ENCODE data around the gene JUNB. TPM values are rescaled to one million over a fixed set of nuclear protein-coding genes. Genes with fewer than 3 reads are reported as not detected.

Gene JUNB
- total and polyA plus RNA-seq, 2 of the 13 experiments (the other 11 are each of a cell fraction or from before 2014, with no cell fraction given): 7.7 to 8.2 TPM

DNA sequence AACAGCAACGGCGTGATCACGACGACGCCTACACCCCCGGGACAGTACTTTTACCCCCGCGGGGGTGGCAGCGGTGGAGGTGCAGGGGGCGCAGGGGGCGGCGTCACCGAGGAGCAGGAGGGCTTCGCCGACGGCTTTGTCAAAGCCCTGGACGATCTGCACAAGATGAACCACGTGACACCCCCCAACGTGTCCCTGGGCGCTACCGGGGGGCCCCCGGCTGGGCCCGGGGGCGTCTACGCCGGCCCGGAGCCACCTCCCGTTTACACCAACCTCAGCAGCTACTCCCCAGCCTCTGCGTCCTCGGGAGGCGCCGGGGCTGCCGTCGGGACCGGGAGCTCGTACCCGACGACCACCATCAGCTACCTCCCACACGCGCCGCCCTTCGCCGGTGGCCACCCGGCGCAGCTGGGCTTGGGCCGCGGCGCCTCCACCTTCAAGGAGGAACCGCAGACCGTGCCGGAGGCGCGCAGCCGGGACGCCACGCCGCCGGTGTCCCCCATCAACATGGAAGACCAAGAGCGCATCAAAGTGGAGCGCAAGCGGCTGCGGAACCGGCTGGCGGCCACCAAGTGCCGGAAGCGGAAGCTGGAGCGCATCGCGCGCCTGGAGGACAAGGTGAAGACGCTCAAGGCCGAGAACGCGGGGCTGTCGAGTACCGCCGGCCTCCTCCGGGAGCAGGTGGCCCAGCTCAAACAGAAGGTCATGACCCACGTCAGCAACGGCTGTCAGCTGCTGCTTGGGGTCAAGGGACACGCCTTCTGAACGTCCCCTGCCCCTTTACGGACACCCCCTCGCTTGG lies 966 bp downstream of the JUNB start (continued):
- TF ChIP-seq, protein P1, sequence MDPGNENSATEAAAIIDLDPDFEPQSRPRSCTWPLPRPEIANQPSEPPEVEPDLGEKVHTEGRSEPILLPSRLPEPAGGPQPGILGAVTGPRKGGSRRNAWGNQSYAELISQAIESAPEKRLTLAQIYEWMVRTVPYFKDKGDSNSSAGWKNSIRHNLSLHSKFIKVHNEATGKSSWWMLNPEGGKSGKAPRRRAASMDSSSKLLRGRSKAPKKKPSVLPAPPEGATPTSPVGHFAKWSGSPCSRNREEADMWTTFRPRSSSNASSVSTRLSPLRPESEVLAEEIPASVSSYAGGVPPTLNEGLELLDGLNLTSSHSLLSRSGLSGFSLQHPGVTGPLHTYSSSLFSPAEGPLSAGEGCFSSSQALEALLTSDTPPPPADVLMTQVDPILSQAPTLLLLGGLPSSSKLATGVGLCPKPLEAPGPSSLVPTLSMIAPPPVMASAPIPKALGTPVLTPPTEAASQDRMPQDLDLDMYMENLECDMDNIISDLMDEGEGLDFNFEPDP (CRISPR knock-in tag; conservative IDR thresholded peaks at IDR 0.05): no peak
- TF ChIP-seq, protein P2, sequence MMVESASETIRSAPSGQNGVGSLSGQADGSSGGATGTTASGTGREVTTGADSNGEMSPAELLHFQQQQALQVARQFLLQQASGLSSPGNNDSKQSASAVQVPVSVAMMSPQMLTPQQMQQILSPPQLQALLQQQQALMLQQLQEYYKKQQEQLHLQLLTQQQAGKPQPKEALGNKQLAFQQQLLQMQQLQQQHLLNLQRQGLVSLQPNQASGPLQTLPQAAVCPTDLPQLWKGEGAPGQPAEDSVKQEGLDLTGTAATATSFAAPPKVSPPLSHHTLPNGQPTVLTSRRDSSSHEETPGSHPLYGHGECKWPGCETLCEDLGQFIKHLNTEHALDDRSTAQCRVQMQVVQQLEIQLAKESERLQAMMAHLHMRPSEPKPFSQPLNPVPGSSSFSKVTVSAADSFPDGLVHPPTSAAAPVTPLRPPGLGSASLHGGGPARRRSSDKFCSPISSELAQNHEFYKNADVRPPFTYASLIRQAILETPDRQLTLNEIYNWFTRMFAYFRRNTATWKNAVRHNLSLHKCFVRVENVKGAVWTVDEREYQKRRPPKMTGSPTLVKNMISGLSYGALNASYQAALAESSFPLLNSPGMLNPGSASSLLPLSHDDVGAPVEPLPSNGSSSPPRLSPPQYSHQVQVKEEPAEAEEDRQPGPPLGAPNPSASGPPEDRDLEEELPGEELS (CRISPR knock-in tag; IDR thresholded peaks at IDR 0.05): peak; percentile 30; the same call in 1 of the 2 replicates
- no peak for TF ChIP-seq ZNF550 (CRISPR knock-in tag; IDR thresholded peaks at IDR 0.05; ENCODE audit: borderline replicate concordance)
- 0 out of 2 replicates have a peak, but pooled peaks have one; percentile 14 for TF ChIP-seq FOXJ3 (CRISPR knock-in tag; IDR thresholded peaks at IDR 0.05; ENCODE audit: borderline replicate concordance)
- TF ChIP-seq, protein P3, sequence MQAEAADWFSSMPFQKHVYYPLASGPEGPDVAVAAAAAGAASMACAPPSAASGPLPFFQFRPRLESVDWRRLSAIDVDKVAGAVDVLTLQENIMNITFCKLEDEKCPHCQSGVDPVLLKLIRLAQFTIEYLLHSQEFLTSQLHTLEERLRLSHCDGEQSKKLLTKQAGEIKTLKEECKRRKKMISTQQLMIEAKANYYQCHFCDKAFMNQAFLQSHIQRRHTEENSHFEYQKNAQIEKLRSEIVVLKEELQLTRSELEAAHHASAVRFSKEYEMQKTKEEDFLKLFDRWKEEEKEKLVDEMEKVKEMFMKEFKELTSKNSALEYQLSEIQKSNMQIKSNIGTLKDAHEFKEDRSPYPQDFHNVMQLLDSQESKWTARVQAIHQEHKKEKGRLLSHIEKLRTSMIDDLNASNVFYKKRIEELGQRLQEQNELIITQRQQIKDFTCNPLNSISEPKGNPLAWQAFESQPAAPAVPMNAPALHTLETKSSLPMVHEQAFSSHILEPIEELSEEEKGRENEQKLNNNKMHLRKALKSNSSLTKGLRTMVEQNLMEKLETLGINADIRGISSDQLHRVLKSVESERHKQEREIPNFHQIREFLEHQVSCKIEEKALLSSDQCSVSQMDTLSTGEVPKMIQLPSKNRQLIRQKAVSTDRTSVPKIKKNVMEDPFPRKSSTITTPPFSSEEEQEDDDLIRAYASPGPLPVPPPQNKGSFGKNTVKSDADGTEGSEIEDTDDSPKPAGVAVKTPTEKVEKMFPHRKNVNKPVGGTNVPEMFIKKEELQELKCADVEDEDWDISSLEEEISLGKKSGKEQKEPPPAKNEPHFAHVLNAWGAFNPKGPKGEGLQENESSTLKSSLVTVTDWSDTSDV (CRISPR knock-in tag; IDR thresholded peaks at IDR 0.05): 0 out of 2 replicates have a peak, but pooled peaks have one; percentile 46
- TF ChIP-seq, protein P4, sequence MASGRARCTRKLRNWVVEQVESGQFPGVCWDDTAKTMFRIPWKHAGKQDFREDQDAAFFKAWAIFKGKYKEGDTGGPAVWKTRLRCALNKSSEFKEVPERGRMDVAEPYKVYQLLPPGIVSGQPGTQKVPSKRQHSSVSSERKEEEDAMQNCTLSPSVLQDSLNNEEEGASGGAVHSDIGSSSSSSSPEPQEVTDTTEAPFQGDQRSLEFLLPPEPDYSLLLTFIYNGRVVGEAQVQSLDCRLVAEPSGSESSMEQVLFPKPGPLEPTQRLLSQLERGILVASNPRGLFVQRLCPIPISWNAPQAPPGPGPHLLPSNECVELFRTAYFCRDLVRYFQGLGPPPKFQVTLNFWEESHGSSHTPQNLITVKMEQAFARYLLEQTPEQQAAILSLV (CRISPR knock-in tag; IDR thresholded peaks at IDR 0.05; ENCODE audit: borderline replicate concordance): peak; percentile 87; the same call in 1 of the 2 replicates
- TF ChIP-seq, protein P5, sequence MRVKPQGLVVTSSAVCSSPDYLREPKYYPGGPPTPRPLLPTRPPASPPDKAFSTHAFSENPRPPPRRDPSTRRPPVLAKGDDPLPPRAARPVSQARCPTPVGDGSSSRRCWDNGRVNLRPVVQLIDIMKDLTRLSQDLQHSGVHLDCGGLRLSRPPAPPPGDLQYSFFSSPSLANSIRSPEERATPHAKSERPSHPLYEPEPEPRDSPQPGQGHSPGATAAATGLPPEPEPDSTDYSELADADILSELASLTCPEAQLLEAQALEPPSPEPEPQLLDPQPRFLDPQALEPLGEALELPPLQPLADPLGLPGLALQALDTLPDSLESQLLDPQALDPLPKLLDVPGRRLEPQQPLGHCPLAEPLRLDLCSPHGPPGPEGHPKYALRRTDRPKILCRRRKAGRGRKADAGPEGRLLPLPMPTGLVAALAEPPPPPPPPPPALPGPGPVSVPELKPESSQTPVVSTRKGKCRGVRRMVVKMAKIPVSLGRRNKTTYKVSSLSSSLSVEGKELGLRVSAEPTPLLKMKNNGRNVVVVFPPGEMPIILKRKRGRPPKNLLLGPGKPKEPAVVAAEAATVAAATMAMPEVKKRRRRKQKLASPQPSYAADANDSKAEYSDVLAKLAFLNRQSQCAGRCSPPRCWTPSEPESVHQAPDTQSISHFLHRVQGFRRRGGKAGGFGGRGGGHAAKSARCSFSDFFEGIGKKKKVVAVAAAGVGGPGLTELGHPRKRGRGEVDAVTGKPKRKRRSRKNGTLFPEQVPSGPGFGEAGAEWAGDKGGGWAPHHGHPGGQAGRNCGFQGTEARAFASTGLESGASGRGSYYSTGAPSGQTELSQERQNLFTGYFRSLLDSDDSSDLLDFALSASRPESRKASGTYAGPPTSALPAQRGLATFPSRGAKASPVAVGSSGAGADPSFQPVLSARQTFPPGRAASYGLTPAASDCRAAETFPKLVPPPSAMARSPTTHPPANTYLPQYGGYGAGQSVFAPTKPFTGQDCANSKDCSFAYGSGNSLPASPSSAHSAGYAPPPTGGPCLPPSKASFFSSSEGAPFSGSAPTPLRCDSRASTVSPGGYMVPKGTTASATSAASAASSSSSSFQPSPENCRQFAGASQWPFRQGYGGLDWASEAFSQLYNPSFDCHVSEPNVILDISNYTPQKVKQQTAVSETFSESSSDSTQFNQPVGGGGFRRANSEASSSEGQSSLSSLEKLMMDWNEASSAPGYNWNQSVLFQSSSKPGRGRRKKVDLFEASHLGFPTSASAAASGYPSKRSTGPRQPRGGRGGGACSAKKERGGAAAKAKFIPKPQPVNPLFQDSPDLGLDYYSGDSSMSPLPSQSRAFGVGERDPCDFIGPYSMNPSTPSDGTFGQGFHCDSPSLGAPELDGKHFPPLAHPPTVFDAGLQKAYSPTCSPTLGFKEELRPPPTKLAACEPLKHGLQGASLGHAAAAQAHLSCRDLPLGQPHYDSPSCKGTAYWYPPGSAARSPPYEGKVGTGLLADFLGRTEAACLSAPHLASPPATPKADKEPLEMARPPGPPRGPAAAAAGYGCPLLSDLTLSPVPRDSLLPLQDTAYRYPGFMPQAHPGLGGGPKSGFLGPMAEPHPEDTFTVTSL (CRISPR knock-in tag; IDR thresholded peaks at IDR 0.05; ENCODE audit: borderline replicate concordance): no peak
- TF ChIP-seq MIXL1 (CRISPR knock-in tag; IDR thresholded peaks at IDR 0.05): 0 out of 2 replicates have a peak, but pooled peaks have one; percentile 13
- peak; percentile 64 for TF ChIP-seq KAT8 (CRISPR knock-in tag; IDR thresholded peaks at IDR 0.05)
- TF ChIP-seq, protein P6, sequence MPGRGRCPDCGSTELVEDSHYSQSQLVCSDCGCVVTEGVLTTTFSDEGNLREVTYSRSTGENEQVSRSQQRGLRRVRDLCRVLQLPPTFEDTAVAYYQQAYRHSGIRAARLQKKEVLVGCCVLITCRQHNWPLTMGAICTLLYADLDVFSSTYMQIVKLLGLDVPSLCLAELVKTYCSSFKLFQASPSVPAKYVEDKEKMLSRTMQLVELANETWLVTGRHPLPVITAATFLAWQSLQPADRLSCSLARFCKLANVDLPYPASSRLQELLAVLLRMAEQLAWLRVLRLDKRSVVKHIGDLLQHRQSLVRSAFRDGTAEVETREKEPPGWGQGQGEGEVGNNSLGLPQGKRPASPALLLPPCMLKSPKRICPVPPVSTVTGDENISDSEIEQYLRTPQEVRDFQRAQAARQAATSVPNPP (CRISPR knock-in tag; IDR thresholded peaks at IDR 0.05): no peak
- TF ChIP-seq ZFP90 (CRISPR knock-in tag; IDR thresholded peaks at IDR 0.05; ENCODE audit: borderline replicate concordance): peak; percentile 56
- no peak for TF ChIP-seq RFX3 (CRISPR knock-in tag; IDR thresholded peaks at IDR 0.05)

All from HepG2 (cell line).